ENCODE results near the gene SCARF1.

SCARF1 gene

DNA sequence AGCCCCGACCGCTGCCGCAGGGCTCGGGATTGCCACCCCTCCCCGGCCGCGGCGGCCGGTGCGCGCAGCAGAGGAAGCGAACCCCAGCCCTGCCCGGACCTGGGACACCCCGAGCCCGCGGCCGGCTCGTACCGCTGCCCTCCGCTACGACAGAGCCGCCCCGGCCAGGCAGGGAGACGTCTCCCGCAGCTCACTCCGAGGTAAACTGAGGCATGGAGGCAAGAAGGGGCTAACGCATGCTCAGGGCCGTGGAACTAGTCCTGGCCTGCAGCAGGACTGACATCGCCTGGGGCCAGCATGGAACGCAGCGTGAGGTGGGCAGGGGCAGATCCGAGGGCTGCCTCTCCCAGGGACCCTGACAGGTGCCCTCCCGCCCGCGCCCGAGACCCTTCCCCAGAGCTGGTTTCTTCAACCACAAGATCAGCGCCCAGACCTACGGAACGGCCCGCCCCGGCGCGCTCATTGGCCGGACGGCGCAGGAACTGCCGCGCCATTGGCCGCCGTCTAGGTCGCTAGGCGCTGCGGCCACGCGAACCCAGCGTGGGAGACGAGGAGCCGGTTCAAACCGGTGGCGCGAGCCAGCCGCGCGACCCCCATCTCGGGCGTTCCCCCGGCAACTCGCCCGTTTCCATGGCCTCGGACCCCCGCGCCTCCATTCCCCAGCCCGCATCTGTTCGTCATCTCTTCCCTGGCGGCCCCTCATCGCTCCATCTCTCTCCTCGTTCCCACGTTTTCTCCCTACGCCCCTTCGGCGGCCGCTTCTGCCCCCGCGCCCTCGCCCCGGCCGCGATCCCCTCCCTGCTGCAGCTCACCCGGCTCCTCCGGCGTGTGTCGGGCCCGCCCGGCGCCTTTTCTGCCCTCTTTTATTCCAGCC is 17.3 kb downstream of the SCARF1 start, which contains the start of gene SLC43A2:
Gene SLC43A2 (minus strand): TSS at position 853 of the 874 bp plus-strand sequence. CDS start 960 bp downstream, outside the sequence.
- DNase-seq (ENCODE audit: low spot score), result peak; percentile 74

DNA sequence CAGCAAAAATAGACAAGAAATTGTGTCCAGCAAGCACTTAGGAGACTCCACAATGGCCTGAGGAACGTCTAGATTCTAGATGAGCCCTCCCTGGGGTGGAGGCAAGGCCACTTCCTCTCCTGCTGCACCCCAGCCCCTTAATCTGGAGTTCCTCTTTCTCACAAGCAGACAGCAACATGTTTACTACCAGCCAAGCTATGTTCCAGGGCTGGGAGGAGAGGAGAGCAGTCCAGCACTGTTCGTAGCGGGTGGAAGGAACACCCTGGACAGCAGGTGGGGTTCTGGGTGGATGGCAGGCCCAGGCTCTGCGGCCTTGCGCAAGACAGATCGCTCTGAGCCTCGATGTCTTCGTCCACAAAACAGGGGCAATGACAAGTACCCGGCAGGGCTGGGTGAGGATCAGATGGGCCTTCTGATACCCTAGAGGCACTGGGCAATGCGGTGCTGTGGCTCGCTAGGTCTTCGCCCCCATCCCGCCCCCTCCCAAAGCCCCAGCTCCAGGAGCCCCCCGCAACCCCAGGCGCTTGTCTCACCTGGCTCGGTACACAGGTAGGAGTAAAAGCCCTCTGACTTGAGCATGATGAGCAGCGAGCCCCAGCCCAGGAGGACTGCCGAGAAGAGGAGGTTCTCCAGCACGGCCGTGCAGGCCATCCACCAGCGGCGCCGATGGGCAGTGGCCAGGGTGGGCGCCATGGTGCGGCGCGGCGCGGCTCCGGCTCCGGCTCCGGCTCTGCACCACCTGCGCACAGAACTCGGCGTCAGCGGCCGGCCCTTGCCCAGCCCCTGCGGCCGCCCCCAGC is 18.1 kb downstream of the SCARF1 start:
- DNase-seq (ENCODE audit: low spot score), result no peak

DNA sequence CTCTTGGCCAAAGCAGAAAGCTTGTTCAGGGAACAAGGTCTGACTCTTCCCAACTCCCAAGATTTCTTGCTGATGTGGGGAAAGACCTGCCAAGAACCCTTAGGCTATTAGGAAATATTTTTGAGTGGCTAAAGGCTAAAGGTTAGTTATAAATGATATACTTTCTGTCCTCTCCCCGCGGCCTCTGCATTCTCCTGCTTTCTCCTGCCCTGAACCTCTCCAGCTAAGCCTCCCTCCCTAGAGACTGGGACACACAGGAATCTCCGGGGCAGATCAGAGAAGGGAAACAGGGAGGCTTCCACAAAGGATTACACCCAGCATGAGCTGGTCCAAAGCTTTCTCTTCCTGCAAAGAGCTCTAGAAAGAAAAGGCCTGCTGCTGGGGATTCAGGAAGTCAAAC is 19.2 kb downstream of the SCARF1 start:
- no peak for DNase-seq (ENCODE audit: low spot score)

DNA sequence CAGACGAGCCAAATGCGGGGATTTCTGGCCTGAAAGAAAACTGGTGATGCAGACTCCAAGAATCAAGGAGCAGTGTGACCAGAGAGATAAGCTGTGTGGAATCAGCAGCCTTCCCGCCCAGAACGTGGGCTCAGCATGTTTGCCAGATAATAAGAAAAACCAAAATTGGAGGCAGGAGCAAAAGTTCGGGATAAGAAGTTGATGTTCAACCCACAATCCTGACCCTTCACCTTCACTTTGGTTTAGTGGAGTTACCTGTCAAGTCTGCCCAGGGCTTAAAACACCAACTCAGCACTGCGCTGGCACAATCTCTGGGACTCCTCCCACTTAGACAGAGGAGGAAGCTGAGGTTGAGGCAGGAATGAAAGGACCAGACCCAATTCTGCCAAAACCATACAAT is 20.0 kb downstream of the SCARF1 start:
- no peak for DNase-seq (ENCODE audit: low spot score)

DNA sequence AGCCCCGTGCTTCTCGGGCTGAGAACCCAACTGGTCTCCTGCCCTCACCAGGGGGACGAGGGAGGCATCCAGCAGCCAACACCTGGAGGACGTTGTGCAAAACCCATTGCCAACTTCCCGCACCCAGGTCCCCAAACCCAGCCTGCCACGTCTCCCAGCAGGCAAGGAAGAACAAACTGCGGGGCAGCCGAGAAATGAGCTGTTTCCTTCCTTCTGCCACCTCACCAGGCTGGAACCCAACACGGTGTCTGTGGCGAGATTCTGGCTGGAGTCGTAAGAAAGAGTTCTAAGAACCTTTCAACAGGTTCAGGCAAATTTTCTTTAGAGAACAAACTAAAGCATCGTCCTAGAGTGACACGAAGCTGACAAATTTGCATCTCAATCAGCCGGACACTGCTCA is 20.5 kb downstream of the SCARF1 start:
- DNase-seq (ENCODE audit: low spot score), result no peak

DNA sequence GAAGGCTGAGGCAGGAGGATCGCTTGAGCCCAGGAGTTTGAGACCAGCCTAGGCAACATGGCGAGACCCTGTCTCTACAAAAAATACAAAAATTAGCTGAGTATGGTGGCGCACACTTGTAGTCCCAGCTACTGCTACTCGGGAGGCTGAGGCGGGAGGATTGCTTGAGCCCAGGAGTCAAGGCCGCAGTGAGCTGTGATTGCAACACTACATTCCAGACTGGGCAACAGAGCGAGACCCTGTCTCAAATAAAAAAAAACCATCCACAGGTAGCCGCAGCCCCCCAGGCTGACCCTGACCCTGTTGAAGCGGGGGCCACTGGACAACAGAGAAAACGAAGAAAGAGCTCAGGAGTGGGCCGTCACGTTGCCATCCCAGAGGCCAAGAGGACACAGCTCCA is 20.9 kb downstream of the SCARF1 start:
- no peak for DNase-seq (ENCODE audit: low spot score)

DNA sequence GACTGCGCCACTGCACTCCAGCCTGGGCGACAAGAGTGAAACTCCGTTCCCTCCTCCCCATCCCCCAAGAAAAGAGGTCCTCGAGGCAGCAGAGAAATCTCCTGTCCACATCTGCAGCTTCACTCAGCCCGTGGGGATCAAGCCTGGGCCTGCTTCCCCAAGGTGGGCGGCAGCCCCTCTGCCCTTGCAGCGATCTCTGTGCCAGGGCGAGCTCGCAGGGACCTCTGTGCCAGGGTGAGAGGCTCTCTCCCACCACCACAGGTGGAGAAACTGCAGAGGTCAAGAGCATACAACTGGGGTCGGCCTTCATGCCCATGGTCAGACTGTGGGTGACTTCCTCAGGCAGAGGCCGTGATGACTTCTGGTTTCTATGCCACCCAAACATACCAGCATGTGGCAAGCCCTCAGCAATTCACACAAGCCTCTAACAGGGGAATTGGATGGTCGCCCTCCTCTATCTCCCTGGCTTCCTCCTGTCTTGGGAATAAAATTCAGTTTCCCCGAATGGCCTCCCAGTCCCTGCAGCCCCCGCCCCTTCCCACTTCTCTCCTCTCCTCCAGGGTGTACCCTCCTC is 22.4 kb downstream of the SCARF1 start:
- no peak for DNase-seq (ENCODE audit: low spot score)

DNA sequence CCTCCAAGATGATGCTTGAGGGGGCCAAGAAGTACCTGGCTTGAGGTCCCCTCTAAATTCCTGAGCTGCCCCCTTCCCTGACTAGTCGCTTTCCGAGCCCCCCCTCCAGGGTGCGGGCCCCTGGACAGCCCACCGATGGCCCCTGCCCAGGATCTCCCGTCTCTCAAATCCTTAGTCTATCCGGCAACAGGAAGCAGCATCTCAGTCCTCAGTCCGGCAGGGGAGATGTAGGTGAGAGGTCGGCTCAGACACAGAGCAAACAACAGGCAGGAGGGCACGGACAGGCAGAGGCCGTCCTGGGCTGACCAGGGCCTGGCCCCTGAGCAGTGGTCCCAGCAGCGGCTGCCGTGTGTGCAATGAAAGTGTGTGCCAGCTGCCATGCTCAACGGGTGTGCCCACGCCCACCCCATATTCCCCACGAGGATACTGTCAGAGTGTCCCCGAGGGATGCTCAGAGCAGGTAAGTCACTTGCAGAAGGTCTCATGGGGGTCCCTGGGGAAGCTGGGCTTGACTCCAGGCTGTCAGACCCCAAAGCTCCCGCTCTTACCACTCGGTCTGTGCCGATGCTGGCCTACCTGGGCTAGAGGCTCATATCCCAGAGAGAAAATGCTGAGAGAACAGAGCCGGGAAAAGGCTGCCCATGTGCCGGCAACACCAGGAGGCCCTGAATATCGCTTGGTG is 24.1 kb downstream of the SCARF1 start:
- DNase-seq (ENCODE audit: low spot score), result no peak

DNA sequence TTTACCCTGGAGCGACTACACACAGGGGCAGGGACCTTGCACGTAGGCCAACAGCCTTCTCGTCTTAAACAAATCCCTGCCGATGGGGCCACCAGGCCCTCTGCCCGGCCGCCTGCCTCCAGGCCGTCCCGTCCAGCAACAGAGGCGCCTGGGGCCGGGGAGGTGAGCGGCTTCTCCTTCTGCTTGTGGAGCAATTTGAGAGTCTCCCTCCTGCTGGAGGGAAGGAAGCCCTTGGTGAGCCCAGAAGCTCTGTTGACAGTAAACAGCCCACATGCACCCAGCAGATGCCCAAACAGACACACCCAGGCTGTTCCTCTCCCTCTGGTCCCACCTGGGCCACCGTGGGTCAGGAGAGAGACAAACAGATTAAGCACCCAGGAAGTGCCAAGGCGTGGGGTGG is 25.0 kb downstream of the SCARF1 start:
- no peak for DNase-seq (ENCODE audit: low spot score)

DNA sequence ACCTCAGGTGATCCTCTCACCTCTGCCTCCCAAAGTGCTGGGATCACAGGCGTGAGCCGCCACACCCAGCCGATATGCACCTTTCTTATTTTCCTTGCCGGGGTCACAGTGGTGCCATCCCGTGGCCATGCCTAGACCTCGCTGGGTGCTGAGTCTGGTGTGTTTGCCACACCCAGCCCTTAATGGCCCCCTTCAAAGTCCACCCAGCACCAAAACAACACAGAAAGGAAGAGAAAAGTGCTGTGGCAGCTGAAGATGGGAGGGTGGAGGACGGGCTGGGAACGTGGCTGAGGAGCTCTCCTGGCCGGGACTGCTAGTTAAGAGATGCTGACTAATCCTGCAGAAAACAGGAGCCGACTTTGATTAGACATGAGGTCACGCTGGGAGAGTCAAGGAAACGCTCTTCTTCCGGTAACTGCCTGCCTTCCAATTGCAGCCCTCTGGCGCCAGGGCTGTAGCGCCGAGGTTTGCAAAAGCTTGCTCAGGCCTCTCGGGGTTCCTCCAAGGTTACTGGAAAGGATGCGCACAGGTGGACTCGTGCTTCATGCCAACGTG is 27.8 kb downstream of the SCARF1 start:
- DNase-seq (ENCODE audit: low spot score), result no peak

DNA sequence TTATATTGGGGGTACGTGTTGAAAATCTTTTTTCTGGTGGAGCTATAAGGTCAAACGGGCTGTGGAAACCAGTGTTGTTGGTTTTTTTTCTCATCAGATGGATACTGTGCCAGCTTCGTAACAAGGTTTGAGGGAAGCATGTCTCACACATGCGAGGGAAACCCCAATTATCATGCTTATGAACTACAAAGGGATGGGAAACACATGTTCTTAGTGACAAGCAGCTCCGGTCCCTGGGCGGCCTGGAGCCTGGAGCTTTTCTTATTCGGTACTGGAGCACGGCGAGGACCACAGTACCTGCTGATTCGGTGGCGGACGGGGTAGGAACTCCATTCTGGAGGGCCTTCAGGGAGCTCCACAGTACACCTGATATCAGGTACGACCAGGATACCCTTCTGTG is 29.4 kb downstream of the SCARF1 start:
- DNase-seq (ENCODE audit: low spot score), result no peak

DNA sequence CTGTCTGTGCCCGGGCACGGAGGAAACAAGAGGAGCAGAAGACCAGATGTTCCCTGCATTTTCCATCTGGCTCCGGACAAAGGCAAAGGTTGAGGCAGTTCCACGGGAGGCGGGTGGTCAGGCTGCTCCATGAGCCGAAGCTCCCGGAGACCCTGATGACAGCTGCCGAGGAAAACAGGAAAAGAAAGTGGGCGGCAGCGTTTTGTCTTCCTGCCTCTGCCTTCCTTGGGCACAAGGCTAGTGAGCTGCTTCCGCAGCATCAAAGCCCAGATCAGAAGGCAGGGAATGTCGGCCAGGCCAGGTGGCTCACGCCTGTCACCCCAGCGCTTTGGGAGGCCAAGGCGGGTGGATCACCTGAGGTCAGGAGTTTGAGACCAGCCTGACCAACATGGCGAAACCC is 33.1 kb downstream of the SCARF1 start:
- DNase-seq (ENCODE audit: low spot score), result no peak

DNA sequence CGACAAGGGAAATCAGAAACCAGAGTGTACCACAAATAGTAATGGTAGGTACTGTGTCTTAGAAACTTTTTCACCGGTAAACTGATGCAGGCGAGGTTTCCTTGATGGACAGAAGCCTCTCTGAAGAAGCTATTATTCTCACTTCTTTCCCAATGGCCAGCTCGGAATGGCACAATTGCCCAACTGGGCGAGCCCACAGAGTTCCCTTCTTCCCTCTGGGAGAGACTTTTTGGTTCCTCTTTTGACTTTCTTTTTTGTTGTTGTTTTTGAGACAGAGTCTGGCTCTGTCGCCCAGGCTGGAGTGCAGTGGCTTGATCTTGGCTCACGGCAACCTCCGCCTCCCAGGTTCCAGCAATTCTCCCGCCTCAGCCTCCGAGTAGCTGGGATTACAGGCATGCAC is 33.8 kb downstream of the SCARF1 start:
- no peak for DNase-seq (ENCODE audit: low spot score)

DNA sequence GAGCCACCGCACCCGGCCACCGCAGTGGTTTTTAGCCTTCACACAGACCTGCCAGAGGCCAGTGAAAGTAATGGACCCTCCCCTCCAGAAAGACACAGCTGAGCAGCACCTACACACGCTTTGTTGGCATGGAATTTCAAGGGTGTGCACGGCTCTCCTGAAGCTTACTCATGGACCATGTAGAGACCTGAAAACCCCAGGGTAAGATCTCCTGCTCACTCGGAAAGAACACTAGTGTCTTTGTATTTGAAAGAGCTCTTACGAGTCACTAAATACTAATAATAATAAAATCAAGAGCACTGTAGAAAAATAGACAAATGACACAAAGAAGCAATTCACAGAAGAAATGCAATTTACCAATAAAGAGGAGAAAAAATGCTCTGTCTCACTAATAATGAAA is 36.9 kb downstream of the SCARF1 start:
- DNase-seq (ENCODE audit: low spot score), result no peak

DNA sequence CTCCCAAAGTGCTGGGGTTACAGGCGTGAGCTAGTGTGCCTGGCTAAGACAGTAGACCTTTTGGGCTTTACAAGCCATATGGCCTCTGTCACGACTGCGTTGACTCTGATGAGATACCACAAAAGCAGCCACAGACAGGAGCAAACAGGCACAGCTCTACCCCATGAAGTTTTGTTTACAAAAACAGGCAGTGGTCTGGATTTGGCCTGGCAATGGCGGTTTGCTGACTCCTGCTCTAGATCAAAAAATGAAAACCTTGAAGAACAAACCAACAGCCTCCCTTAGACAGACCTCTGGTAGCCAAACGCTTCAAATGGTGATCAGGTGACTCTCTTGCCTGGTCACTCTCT is 37.6 kb downstream of the SCARF1 start:
- no peak for DNase-seq (ENCODE audit: low spot score)

DNA sequence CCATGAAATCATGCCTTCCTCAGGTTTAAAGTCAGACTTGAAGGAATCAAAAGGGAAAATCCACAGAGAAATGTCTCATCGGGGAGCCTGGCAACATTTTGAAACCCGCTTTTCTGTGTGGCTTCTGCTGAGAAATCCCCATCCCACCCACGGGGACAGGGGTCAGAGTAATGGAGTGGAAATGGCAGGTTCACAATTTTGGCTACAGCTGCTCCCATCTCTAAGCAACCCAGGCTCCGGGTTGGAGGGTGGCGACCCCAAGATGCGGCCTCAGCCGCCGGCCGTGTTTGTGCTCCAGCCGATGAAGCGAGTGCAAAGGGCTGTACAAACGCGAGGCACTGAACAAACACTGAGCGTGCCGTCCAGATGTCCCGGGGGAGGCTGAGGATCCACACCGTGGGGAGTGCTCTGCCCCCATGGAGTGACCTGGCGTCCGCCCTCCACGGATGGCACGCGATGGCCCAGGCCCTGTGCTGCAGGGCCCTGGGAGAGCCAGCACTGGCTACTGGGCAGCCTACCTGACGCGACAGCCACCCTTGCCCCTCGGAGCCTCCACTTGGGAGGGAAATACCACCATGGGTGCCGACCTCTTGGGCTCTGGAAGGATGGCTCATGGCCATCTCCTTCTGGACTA is 39.1 kb downstream of the SCARF1 start:
- DNase-seq (ENCODE audit: low spot score), result no peak

DNA sequence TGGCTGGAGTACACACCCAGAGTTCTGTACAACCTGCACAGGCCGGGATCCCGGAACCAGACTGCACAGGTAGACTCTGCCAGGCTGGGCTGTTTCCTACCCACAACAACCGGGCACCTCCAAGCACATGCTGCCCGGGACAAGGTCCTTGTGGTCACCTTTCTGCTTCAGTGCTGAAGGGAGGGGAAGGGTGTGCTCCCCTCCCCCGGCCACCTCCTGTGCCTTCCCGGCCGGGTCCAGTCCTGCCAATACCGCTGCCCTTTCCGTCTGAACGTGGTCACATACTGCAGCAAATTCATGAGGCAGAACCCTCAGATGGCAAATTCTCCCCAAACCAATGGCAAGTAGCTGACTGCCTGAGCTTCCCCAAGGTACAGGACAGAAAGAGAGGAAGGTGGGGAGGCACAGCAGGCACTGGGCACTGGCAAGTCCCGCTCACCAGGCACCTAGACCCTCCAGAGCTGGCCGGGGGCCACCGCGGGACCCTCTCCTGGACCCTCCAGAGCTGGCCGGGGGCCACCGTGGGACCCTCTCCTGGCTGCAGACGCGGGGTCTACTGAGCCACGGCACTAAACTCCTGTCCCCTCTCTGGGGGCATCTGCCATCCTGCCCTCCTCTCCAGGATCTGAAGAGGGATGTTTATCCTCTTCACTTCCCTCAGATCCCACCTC is 39.7 kb downstream of the SCARF1 start:
- no peak for DNase-seq (ENCODE audit: low spot score)

DNA sequence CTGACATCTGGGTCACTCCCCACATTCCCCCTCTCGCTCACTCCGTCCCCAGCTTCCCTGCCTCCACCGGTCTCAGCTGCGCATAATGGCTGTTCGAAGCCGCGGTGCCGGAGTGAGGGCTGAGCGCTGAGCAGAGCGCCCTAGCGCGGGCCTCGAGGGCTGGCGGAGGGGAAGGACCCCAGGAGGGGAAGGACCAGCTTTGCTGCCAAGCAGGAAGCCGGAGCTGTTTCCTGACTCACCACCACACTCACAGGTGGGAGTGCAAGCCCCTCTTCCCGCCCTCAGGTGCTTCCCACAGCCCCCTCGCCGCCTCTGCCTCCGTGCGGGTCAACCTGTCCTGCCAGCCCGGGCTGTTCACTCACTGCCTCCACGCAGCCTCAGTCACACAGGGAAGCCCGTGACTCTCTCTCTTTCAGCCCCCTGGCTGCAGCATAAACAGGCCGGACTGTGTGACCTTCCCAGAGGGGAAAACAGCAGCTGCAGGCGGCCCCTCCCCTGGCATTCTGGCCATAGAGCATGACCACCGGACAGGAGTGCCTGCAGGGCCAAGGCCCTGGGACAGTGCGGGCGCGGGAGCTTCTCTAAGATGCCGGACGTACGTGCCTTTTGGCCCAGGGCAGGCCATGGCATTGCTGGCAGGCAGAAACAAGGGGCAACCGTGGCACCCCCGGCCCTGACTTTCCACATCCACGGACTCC is 40.6 kb downstream of the SCARF1 start:
- no peak for DNase-seq (ENCODE audit: low spot score)

DNA sequence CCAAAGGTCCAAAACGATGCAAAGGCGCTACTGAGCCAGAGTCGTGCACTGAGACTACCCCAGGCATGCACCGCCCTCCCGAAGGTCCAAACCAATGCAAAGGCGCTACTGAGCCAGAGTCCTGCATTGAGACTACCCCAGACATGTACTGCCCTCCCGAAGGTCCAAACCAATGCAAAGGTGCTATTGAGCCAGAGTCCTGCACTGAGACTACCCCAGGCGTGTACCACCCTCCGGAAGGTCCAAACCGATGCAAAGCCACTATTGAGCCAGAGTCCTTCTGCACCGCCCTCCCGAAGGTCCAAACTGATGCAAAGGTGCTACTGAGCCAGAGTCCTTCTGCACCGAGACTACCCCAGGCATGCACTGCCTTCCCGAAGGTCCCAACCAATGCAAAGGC is 44.0 kb downstream of the SCARF1 start:
- no peak for DNase-seq (ENCODE audit: low spot score)

DNA sequence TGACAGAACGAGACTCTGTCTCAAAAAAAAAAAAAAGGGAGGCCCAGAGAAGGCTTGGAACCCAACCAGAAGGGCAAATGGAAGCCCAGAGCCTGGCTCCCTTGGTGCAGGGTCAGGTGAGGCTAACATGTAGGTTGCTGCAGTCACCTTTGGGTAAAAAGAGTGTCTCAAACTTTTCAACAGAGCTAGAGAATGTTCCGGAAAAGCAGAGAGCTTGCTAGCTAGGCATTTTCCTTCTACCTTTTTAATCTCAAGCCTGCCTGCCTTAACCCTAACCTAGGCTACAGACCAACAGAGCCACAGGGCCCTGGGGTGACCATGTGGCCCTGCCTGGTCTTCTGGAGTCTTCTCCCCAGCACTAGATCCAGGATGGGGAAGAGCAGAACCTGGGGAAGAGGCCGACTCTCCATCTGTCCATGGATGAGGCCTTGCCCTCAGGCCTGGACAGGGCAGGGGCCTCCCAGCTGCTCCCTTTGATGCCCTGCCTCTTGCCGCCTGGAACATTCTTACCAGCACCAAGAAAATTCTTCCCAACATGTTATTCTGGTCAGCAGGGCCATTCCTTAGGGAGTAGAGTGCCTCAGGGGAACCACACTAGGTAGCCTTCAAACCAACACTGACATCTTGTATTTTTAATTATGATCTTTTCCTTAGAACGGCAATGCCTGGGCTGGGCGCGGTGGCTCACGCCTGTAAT is 47.0 kb downstream of the SCARF1 start:
- DNase-seq (ENCODE audit: low spot score), result no peak
